Activated T-helper 1 cell treated with Interleukin-2 at 50 U/mL for 16 hours (primary cell): ENCODE measurements around the gene THAP7.
"Not testable (repeated sequence)": the region's sequence is repeated elsewhere in the genome, so short reads cannot be mapped to it uniquely, and the experiment has no call there.

Experiments
- DNase-seq: peaks from one replicate; pipeline ENCODE4 v3.0.0-alpha.2; 2020; ENCODE audit warnings: low read depth

The THAP7 gene

GRCh38 chr22:20978419-20978818, 23.5 kb downstream of the THAP7 start:
- no peak for DNase-seq

DNA sequence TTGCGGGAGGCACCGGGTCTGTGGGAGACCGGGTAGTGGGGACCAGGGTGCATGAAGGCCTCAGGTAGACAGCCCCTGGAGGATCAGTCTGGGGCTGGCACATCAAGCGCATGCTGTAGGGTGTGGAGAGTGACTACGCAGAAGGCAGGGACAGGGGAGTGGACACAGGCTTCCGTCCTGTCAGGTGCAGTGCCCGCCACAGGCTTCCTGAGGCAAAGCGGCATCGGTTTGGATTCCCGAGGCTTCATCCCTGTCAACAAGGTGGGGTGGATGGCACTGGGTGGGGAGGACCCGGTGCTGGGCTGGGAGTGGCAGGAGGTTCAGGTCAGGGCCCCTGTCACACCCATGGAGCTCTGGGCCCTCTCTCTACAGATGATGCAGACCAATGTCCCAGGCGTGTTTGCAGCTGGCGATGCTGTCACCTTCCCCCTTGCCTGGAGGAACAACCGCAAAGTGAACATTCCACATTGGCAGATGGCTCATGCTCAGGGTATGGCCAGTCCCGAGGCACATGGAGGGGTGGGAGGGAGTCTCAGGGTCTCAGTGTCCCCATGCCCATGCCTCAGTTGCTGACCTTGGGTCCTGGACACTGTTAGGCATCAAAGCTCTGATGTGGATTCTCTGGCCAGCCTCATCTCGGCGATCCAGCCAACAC, 24.3 kb downstream of the THAP7 start:
- no peak for DNase-seq

GRCh38 chr22:20977019-20977418, 24.9 kb downstream of the THAP7 start:
- no peak for DNase-seq

DNA sequence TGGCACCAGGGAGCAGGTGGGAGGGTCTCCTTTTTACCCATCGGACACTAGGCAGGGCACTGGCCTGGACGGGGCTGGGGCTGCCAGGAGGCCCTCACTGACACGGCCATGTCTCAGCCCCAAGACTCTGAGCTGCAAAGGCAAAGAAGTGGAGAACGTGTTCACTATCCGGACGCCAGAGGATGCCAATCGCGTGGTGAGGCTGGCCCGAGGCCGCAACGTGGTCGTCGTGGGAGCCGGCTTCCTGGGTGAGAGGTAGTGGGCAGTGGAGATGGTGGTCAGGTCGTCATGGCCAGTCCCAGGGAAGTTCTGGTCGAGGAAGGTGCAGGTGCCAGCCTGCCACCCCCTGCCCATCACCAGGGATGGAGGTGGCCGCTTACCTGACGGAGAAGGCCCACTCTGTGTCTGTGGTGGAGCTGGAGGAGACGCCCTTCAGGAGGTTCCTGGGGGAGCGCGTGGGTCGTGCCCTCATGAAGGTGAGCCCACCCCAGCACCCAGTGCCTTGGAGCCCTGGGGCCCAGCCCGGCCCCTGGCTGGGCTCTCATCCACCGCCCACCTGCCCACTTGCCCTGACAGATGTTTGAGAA, 25.5 kb downstream of the THAP7 start:
- no peak for DNase-seq

- no peak for DNase-seq
Measured at GRCh38 chr22:20975541-20976290, 26.2 kb downstream of the THAP7 start.

- DNase-seq, result no peak
Measured at GRCh38 chr22:20974336-20974955, 27.5 kb downstream of the THAP7 start.

DNA sequence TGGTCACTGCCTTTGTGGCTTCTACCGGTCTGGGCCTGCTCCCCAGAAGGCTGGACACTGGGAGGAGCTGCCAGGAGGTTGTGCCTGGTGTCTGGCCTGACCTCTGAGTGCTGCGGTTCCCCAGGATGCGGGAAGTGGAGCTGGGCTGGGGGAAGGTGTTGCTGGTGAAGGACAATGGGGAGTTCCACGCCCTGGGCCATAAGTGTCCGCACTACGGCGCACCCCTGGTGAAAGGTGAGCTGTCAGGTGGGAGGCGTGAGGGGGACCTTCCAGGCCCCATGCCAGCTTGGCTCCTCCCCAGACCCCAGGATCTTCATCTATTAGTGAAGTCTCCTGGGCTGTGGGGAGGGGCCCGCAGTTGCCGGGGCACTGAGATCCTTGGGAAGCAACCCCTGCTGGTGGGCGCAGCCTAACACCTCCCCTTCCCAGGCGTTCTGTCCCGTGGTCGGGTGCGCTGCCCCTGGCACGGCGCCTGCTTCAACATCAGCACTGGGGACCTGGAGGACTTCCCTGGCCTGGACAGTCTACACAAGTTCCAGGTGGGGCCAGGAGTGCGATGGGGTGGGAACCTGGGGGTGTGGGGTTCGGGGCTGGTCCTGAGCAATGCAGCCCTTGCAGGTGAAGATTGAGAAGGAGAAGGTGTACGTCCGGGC, 28.2 kb downstream of the THAP7 start:
- no peak for DNase-seq

DNA sequence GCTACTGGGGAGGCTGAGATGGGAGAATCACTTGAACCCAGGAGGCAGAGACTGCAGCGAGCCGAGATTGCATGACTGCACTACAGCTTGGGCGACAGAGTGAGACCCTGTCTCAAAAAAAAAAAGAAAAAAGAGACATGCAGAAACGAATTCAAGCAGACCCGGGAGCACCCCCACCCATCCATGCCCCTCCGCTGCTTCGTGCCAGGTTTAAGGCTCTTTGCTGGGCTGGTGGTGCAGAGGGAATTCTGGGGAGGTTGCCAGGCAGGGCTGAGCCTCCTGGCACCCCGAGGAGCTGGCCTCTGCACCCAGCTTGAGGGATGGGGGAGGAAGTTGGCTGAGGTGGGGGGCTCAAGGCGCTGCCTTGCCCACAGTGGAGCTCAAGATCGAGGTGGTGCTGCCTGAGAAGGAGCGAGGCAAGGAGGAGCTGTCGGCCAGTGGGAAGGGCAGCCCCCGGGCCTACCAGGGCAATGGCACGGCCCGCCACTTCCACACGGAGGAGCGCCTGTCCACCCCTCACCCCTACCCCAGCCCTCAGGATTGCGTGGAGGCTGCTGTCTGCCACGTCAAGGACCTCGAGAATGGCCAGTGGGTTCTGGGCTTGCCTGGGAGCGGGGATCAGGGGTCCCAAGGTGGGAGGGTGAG, 28.9 kb downstream of the THAP7 start:
- DNase-seq, result no peak

DNA sequence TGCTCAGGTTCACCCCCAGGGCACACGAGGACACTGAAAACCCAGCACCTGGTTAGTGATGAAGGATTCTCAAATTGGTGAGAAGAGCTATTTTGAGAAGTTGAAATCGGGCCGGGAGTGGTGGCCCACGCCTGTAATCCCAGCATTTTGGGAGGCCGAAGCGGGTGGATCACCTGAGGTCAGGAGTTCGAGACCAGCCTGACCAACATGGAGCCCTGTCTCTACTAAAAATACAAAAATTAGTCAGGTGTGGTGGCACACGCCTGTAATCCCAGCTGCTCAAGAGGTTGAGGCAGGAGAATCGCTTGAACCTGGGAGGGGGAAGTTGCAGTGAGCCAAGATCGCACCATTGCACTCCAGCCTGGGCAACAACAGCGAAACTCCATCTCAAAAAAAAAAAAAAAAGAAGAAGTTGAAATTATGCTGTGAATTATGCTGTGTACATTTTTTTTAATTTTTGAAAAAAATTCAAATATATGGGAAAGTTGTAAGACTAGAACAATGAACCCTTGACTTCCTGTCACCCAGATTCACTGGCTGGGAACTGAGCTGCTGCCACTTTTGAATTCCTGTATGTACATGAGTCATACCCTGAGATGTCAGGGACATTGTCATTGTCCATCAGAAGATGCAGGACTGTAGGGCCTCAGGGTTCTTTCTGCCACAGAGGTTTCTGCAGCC, 29.8 kb downstream of the THAP7 start:
- not testable (repeated sequence) for DNase-seq

DNA sequence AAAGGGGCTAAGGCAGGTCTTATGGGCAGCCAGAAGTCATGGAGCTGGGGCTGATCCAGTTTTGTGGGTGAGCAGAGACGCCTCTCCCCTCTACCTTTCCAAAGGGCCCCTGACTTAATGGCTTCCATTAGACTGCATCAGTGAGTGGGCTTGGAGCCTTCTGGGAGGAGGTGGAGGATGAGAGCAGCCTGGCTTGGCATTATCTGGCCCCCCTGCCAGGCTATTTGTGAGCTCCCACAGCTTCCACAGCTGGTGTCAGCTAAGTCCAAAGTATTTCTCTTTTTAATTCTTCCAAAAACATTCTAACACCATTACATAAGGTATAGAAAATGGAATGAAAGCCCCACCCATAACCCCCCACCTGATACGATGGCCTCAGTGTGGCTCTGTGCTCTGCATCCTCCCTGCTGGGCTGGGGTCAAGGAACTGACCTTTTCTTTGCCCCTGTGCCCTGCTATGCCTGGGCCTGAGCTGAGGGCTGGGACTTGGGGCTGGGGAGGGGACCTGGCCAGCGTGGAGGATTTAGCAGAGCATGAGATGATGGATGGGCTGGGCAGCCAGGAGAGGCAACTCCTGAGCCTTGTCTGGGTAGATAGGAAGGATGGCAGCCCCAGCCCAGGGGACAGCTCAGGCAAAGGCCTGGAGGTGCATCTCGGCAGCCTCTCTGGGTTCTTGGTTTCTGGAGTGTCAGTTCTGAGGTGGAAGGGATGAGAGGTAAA, 30.8 kb downstream of the THAP7 start:
- no peak for DNase-seq

GRCh38 chr22:20968281-20968977, 33.5 kb downstream of the THAP7 start:
- DNase-seq, result no peak

DNA sequence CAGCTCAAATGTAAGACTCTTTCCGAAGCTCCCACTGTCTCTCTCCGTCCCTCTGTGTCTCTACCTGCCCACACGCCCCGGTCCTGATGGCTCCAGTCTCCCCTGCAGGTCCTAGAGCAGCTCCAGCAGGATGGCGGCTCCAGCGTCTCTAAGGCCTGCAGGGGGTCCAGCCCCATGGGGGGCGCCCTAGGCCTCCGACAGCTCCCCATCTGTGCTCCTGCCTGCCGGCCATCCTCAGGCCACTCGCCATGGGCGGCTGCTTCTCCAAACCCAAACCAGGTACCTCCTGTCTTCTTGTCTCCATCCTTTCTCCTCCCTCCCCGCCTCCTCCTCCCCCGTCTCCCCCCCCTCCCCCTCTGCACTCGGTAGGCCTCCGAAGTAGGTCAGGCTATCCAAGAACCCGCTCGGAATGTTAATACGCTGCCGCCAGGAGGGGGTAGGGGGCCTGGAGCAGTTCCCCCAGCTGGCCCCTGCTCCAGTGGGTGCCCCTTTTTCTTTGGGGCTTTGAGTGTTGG, 34.2 kb downstream of the THAP7 start:
- DNase-seq, result no peak

DNA sequence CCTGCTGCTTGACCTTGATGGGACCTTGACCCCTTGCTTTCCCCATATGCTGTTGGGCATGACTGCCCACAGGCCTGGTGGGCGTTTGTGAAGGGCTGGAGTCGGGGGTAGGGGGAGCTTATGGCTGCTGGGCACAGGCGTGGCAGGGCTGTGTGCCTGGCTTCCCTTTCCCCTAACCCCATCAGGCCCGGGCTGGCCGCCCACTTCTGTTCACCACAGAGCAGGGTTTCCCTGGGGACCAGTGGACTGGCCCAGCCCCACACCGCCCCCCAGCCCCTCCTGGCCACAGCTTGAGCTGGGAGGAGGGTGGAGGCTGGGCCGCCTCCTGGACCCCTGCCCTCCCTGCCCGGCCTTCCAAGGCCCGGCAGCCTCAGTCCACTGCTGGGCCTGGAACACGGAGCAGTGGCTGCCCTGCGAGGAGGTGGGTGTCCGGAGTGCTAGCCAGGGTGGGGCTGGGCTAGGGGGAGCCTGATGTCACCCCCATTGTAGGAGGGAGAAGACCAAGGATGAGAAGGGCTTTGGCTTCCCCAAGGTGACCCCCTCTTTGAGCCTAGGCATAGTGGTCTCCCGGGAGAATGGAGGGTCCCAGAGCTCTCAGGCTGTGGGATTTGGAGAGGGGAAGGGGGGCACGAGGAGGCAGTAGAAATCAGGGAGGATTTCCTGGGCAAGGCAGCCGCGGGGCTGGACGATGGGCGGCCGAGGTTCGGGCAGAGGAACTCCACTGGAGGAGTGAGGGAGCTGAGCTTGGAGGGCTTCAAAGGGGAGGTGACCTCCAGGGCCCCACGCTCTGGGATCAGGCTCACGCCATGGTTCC, 34.8 kb downstream of the THAP7 start, which contains the start of gene AIFM3:
Gene AIFM3, plus strand, starts transcription at position 373 of the 814 bp plus-strand sequence. CDS start 690 bp downstream, outside the sequence.
- no peak for DNase-seq

DNA sequence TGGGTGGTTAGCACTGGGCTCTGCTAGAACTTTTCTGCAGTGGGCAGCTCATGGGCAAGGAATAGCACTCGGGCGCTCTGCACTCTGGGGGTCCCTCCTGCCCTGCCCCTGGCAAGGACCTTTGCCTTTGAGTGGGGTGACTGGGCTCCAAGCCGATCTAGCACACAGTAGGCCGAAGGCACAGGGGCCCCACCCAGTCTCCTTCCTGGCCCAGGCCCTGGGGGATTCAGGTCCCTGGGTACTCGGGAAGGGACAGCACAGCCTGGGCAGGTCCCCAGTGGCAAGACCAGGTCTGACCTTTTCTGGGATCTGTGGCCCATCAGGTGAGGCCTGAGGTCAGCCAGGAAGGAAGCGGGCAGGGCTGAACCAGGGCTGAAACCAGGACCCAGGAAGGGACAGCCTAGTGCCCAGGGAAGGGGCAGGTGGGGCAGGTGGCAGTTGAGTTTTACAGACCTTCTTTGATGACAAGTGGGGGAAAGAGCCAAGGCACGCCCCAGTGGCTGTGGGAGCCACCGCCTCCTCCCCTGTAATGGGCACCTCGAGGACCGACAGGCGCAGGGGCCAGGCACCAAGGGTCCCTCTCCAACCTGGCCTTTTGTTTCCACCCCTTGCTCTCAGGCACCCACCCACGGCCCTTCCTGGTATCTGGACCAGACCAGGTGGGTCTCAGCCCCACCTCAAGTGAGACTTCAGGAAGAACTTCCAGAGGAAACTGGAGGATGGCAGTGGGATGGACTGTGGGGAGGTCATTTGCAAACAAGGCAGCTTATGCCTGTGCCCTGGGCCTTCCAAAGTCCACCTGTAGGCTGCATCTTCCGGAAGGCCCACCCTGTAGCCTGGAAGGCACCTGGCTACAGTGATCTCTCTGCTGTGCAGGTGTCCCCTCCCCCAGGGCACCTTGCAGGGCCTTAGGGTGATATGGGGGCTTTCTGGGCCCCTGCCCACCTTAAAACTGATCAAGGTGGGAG, 35.7 kb downstream of the THAP7 start:
- no peak for DNase-seq

DNA sequence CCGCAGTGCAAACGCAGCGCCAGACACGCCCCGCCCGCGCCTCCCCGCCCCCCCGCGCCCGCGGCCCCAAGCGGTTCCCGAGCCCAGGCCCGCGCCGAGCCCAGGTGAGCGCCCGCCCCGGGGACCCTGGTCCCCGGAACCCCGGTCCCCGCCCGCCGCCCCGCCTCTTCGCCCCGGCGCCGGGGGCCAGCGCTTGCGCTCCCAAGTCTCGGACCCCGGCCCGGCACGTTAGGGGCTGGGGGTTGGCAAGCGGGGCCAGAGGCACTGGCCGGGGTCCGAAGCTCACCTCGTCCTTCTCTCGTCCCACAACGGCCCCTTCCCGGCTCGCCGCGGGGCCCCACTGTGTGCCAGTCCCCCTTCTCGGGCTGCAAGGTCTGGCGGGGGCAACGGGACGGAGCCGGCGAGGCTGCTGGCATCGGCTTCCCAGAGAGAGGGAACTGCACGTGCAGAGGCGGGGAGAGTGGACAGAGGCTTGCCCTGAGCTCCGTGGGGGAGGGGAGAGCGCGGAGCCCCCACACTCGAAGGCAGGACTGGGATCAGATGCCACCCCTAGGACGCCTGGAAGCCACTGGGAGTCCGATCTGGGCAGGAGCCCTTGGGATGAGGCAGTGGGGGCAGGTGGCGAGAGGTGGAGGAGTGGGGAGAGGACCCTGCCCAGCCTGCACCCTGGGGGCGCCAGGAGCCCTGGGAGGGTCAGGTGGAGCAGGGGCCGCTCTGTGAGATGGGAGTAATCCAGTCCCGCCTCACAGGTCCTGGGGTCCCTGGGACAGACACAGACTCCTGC, 36.6 kb downstream of the THAP7 start:
- no peak for DNase-seq

DNA sequence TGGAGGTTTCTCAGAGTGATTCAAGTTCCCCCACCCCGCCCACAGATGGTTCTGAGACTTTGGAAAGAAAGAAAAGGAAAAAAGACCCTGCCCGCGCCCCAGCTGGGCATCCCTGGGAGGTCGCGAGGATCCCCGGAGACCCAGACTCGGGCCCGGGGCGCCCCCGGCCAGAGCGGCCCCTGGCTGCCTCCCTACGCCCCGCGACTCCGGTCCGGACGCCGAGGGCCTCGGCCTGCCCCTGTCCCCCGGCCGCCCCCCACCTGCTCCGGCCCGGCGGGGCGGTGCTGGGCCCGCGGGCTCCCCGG, 37.2 kb downstream of the THAP7 start:
- DNase-seq, result no peak
